NOMO-1 (cell line): Measurements from ENCODE around the gene TMEM119.
A peak's percentile ranks its signal among the peaks of the same experiment; 100 is the strongest.

Experiments
- DNase-seq, 2 experiments: peaks; one replicate each; lab custom pipeline; 2025; ENCODE audit not compliant: unreplicated experiment in 2 of 2; lab: John Stamatoyannopoulos, UW

Gene TMEM119

GRCh38 chr12:108618079-108618952, 20.4 kb upstream of the TMEM119 start:
- DNase-seq, result peak; percentile 56

GRCh38 chr12:108616941-108617858, 19.3 kb upstream of the TMEM119 start:
- no peak for DNase-seq

GRCh38 chr12:108616359-108616758, 18.5 kb upstream of the TMEM119 start:
- no peak for DNase-seq

GRCh38 chr12:108615918-108616317, 18.0 kb upstream of the TMEM119 start:
- no peak for DNase-seq

- no peak for DNase-seq
Measured at GRCh38 chr12:108614639-108615038, 16.8 kb upstream of the TMEM119 start.

- no peak for DNase-seq
Measured at GRCh38 chr12:108614041-108614440, 16.2 kb upstream of the TMEM119 start.

- no peak for DNase-seq
Measured at GRCh38 chr12:108613548-108613947, 15.7 kb upstream of the TMEM119 start.

- DNase-seq, result no peak
Measured at GRCh38 chr12:108612788-108613282, 15.0 kb upstream of the TMEM119 start.

GRCh38 chr12:108611884-108612415, 14.1 kb upstream of the TMEM119 start:
- DNase-seq, result peak in 1 of 2 experiments; percentile 24

GRCh38 chr12:108610856-108611605, 13.1 kb upstream of the TMEM119 start:
- DNase-seq, result no peak

- no peak for DNase-seq
Measured at GRCh38 chr12:108610336-108610815, 12.5 kb upstream of the TMEM119 start.

GRCh38 chr12:108609537-108610335, 11.9 kb upstream of the TMEM119 start:
- no peak for DNase-seq

GRCh38 chr12:108608616-108609015, 10.7 kb upstream of the TMEM119 start:
- DNase-seq, result no peak

- DNase-seq, result no peak
Measured at GRCh38 chr12:108607981-108608600, 10.2 kb upstream of the TMEM119 start.

GRCh38 chr12:108606492-108606891, 8.6 kb upstream of the TMEM119 start:
- no peak for DNase-seq

GRCh38 chr12:108605690-108606406, 8.0 kb upstream of the TMEM119 start:
- no peak for DNase-seq

GRCh38 chr12:108605000-108605689, 7.3 kb upstream of the TMEM119 start:
- no peak for DNase-seq
